Astrocyte of the cerebellum (primary cell): ENCODE measurements around the gene NR0B2.

Source experiments
- DNase-seq: peaks from one replicate; pipeline ENCODE4 v3.0.0-alpha.2; 2011; ENCODE audit warnings: low read depth
- H3K4me3 ChIP-seq: 2 replicates; pipeline ENCODE4 v1.5.1; 2011; ENCODE audit warnings: mild to moderate bottlenecking, low read depth, low read length, moderate library complexity
- CTCF ChIP-seq: IDR thresholded peaks from 2 replicates; pipeline ENCODE4 v1.5.1; 2012; ENCODE audit warnings: low read length, low read depth, moderate library complexity, mild to moderate bottlenecking; ENCODE audit errors: missing control alignments
- in situ Hi-C: cut with HindIII; loops from 2 replicates; pipeline ENCODE4 v1.10.0; 2017; ENCODE audit warnings: low sequenced_read_pairs

NR0B2 gene

DNA sequence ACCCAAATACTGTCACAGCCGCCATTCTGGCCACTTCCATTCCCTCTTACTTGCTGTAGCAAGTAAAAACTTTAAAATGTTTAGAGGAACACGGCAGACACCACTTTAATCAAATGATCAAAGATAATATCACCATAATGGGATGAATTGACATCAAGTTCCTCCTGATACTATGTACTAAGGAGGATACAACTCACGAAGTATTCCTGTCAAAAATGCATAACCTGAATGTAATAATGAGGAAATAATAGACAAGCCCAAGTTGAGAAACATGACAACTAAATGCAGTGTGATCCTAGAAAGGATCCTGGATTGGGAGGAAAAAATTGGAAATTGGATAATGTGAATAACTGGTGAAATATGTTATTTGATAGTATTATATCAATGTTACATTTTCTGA lies 42.5 kb upstream of the NR0B2 start:
- no peak for TF ChIP-seq CTCF
- no peak overlapping the region for H3K4me3 ChIP-seq
- in situ Hi-C loops: no loop called here
- DNase-seq: no peak

GRCh38 chr1:26953374-26953773 lies 39.6 kb upstream of the NR0B2 start:
- no peak for TF ChIP-seq CTCF
- no peak overlapping the region for H3K4me3 ChIP-seq
- in situ Hi-C loops: no loop called here
- DNase-seq: no peak

DNA sequence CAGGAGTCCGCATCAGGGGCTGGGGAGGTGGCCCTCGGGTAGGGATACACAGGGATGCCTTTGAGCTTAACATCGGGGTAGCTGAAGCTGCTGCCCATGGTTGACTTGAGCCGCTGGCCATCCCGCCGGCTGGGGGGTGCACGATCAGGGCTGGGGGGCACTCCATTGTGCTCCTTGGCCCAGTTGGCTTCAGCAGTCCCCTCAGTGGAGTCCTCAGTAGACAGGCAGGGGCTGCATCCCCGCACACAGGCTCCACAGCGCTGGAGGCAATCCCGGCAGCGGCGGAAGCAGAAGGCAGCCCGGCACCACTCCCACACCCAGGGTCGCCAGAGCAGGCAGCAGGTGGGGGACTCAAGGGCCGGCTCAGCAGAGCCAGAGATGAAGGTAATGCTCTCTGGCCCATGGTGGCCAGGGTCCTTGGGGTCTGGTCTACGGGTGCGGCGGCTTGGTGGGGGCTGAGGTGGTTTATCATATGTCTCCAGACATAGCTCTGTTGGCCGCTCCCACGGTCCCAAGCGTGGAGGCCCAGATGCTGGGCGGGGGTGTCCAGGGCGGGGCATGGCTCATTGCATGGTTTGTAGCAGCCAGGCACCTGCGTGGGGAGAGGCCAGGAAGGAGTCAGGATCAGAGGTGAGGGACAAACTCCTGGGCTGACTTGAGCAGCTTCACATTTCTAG lies 38.2 kb upstream of the NR0B2 start:
- in situ Hi-C loops: no loop called here
- TF ChIP-seq CTCF: no peak
- no peak for DNase-seq
- no peak overlapping the region for H3K4me3 ChIP-seq

DNA sequence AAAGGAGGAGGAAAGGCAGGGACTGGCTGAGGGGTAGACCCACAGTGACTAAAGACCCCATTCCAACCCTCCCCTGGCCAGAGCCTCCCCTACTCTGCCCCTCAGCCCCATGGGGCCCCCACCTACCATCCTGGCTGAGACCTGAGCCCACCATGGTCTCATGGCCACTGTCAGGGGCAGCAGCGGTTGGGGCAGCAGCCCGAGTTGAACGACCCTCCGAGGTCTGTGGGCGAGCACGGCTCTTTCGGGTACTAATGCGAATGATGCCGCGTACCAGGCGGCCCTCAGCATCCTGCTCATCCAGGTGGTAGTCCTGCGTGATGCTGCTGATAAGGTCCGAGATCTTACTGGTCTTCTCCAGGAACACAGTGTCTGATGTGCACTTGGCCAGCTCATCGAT lies 37.4 kb upstream of the NR0B2 start:
- no peak for DNase-seq
- no peak for TF ChIP-seq CTCF
- no peak overlapping the region for H3K4me3 ChIP-seq
- in situ Hi-C loops: no loop called here

DNA sequence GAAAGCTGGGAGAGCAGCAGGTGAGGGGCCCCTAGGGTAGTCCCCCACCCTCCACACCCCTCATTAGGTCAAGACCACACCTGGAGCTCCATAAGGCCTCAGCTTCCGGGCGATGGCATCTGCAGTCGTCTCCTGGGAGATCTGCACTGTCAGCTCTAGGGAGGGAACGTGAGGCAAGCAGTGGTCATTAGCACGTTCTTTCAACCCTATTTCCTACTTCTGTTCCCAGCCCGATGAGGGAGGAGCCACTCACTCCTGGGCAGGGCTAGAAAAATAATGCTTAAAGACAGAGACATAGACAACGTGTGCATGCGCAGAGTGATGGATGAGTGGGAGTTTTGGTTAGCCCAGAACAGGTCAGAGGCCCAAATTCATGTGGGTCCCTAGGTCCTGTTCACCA lies 36.8 kb upstream of the NR0B2 start:
- no peak overlapping the region for H3K4me3 ChIP-seq
- no peak for DNase-seq
- in situ Hi-C loops: no loop called here
- TF ChIP-seq CTCF: no peak

GRCh38 chr1:26949926-26950319 lies 36.1 kb upstream of the NR0B2 start:
- no peak for TF ChIP-seq CTCF
- no peak overlapping the region for H3K4me3 ChIP-seq
- in situ Hi-C loops: no loop called here
- DNase-seq: no peak
